Mesenchymal stem cell (in vitro differentiated cells and primary cell): ENCODE data around the gene COL25A1.

Experiments
- DNase-seq: peaks from one replicate; pipeline ENCODE4 v3.0.0-alpha.2; 2013
- H2AFZ ChIP-seq: one replicate; pipeline ENCODE4 v1.6.1; 2013; ENCODE audit warnings: low read depth, mild to moderate bottlenecking, control low read depth, inconsistent platforms, low read length, moderate library complexity
- H2AK5ac ChIP-seq: 2 replicates; pipeline ENCODE4 v1.6.1; 2013; ENCODE audit warnings: low read length, moderate library complexity, mild to moderate bottlenecking, inconsistent platforms; ENCODE audit not compliant: severe bottlenecking
- H2BK120ac ChIP-seq: one replicate; pipeline ENCODE4 v1.6.1; 2013; ENCODE audit warnings: low read depth, mild to moderate bottlenecking, inconsistent platforms, low read length, moderate library complexity
- H2BK12ac ChIP-seq, 2 experiments: one replicate each; pipeline ENCODE4 v1.6.1; 2013; ENCODE audit warnings: inconsistent platforms in 2 of 2, low read length in 2 of 2, mild to moderate bottlenecking in 2 of 2, moderate library complexity in 2 of 2, control low read depth in 1 of 2
- H2BK15ac ChIP-seq: one replicate; pipeline ENCODE4 v1.6.1; 2013; ENCODE audit warnings: mild to moderate bottlenecking, low read depth, inconsistent platforms; ENCODE audit not compliant: poor library complexity, severe bottlenecking
- H2BK5ac ChIP-seq: 2 replicates; pipeline ENCODE4 v1.6.1; 2013; ENCODE audit warnings: low read depth, mild to moderate bottlenecking, low read length, control low read depth, inconsistent platforms; ENCODE audit not compliant: poor library complexity, severe bottlenecking
- H3K14ac ChIP-seq, 2 experiments: one replicate each; pipeline ENCODE4 v1.6.1; 2013; ENCODE audit warnings: inconsistent platforms in 2 of 2, low read length in 2 of 2, control low read depth in 1 of 2, mild to moderate bottlenecking in 1 of 2, moderate library complexity in 1 of 2
- H3K18ac ChIP-seq, 2 experiments: one replicate each; pipeline ENCODE4 v1.6.1; 2013; ENCODE audit warnings: inconsistent platforms in 2 of 2, low read length in 2 of 2, control low read depth in 1 of 2, low read depth in 1 of 2, mild to moderate bottlenecking in 1 of 2
- H3K23ac ChIP-seq, 2 experiments: one replicate each; pipeline ENCODE4 v1.6.1; 2013; ENCODE audit warnings: inconsistent platforms in 2 of 2, low read length in 2 of 2, mild to moderate bottlenecking in 2 of 2, moderate library complexity in 2 of 2, control low read depth in 1 of 2
- H3K27ac ChIP-seq: 2 replicates; pipeline ENCODE4 v1.5.1; 2013; ENCODE audit warnings: mild to moderate bottlenecking, moderate library complexity, low read length, control low read depth, inconsistent platforms; ENCODE audit not compliant: poor library complexity, severe bottlenecking
- H3K27me3 ChIP-seq, 2 experiments: 2 replicates each; pipeline versions ENCODE4 v1.6.1 to v1.7.0; 2013; ENCODE audit warnings: low read length in 2 of 2, mild to moderate bottlenecking in 2 of 2, moderate library complexity in 2 of 2, control low read depth in 1 of 2, inconsistent platforms in 1 of 2; ENCODE audit not compliant: control insufficient read depth in 1 of 2, insufficient read depth in 1 of 2
- H3K36me3 ChIP-seq, 2 experiments: 2 replicates each; pipeline versions ENCODE4 v1.6.1 to v1.7.0; 2013; ENCODE audit warnings: low read length in 2 of 2, control low read depth in 1 of 2, inconsistent platforms in 1 of 2, low read depth in 1 of 2, mild to moderate bottlenecking in 1 of 2; ENCODE audit not compliant: insufficient read depth in 2 of 2, control insufficient read depth in 1 of 2
- H3K4ac ChIP-seq, 2 experiments: one replicate each; pipeline ENCODE4 v1.6.1; 2013; ENCODE audit warnings: inconsistent platforms in 2 of 2, low read length in 2 of 2, mild to moderate bottlenecking in 2 of 2, moderate library complexity in 2 of 2, control low read depth in 1 of 2, low read depth in 1 of 2
- H3K4me1 ChIP-seq: 2 replicates; pipeline ENCODE4 v1.6.1; 2013; ENCODE audit warnings: low read depth, low read length, control low read depth; ENCODE audit not compliant: control insufficient read depth, insufficient read depth
- H3K4me2 ChIP-seq: 2 replicates; pipeline ENCODE4 v1.6.1; 2013; ENCODE audit warnings: low read length, mild to moderate bottlenecking, inconsistent platforms; ENCODE audit not compliant: poor library complexity, severe bottlenecking
- H3K4me3 ChIP-seq, 2 experiments: 2 replicates each; pipeline versions ENCODE4 v1.5.1 to v1.7.0; 2013; ENCODE audit warnings: low read length in 2 of 2, mild to moderate bottlenecking in 2 of 2, control low read depth in 1 of 2, low read depth in 1 of 2; ENCODE audit not compliant: insufficient read depth in 1 of 2
- H3K79me1 ChIP-seq: replicated peaks from 2 replicates; pipeline ENCODE4 v1.6.1; 2013; ENCODE audit warnings: mild to moderate bottlenecking, control low read depth, low read length, inconsistent platforms; ENCODE audit not compliant: poor library complexity, severe bottlenecking
- H3K9ac ChIP-seq: 2 replicates; pipeline ENCODE4 v1.7.0; 2013; ENCODE audit warnings: mild to moderate bottlenecking, low read length, moderate library complexity
- H3K9me3 ChIP-seq: 2 replicates; pipeline ENCODE4 v1.7.0; 2013; ENCODE audit warnings: mild to moderate bottlenecking, low read length; ENCODE audit not compliant: control insufficient read depth
- H4K8ac ChIP-seq: one replicate; pipeline ENCODE4 v1.6.1; 2013; ENCODE audit warnings: inconsistent platforms, mild to moderate bottlenecking, low read length, moderate library complexity
- H4K91ac ChIP-seq: one replicate; pipeline ENCODE4 v1.6.1; 2013; ENCODE audit warnings: mild to moderate bottlenecking, low read length, inconsistent platforms
- WGBS: methylation state at CpG from one replicate; pipeline ENCODE4 v1.1.7; 2013; ENCODE audit warnings: mixed read lengths; 5-methylcytosine and 5-hydroxymethylcytosine counted together

The COL25A1 gene

GRCh38 chr4:109029987-109030386, 272.5 kb downstream of the COL25A1 start:
- no peak overlapping the region for H3K18ac ChIP-seq
- H2BK12ac ChIP-seq = peak overlapping the region; percentile 8 to 14
- no peaks in the 10 kb centered on the region for H3K79me1 ChIP-seq
- no peak overlapping the region for H2BK15ac ChIP-seq
- no peak overlapping the region for H3K4me3 ChIP-seq
- H3K23ac ChIP-seq = no peak overlapping the region
- H3K9me3 ChIP-seq = no peaks in the 10 kb centered on the region
- no peak for DNase-seq
- no peaks in the 10 kb centered on the region for H3K27me3 ChIP-seq
- H2BK120ac ChIP-seq = peak overlapping the region; percentile 2
- H2AFZ ChIP-seq = no peak overlapping the region
- H3K27ac ChIP-seq = no peak overlapping the region
- no peaks in the 10 kb centered on the region for H3K4me1 ChIP-seq
- H4K91ac ChIP-seq = peak overlapping the region; percentile 55
- no peak overlapping the region for H3K4me2 ChIP-seq
- H2BK5ac ChIP-seq = no peak overlapping the region
- 97% methylated on average over 4 of the region's 4 CpGs for WGBS
- H4K8ac ChIP-seq = peak overlapping the region; percentile 35
- no peaks in the 10 kb centered on the region for H3K36me3 ChIP-seq
- no peak overlapping the region for H3K14ac ChIP-seq
- no peak overlapping the region for H3K9ac ChIP-seq
- no peak overlapping the region for H3K4ac ChIP-seq
- no peak overlapping the region for H2AK5ac ChIP-seq

GRCh38 chr4:109027016-109027500, 275.4 kb downstream of the COL25A1 start:
- H2AFZ ChIP-seq = no peak overlapping the region
- no peak overlapping the region for H3K4me2 ChIP-seq
- no peak for DNase-seq
- peak overlapping the region; percentile 41 to 94 for H3K18ac ChIP-seq
- peak overlapping the region; percentile 71 to 95 for H3K4ac ChIP-seq
- H4K8ac ChIP-seq = peak overlapping the region; percentile 98
- H3K36me3 ChIP-seq = no peaks in the 10 kb centered on the region
- no peaks in the 10 kb centered on the region for H3K27me3 ChIP-seq
- H4K91ac ChIP-seq = peak overlapping the region; percentile 91
- no peak overlapping the region for H3K23ac ChIP-seq
- peak overlapping the region; percentile 49 to 96 for H2BK12ac ChIP-seq
- no peaks in the 10 kb centered on the region for H3K79me1 ChIP-seq
- H3K27ac ChIP-seq = no peak overlapping the region
- no peaks in the 10 kb centered on the region for H3K4me1 ChIP-seq
- no peak overlapping the region for H3K4me3 ChIP-seq
- no peak overlapping the region for H3K9ac ChIP-seq
- H3K14ac ChIP-seq = no peak overlapping the region
- peak overlapping the region; percentile 88 for H2BK120ac ChIP-seq
- no peak overlapping the region for H2BK15ac ChIP-seq
- WGBS = 17% methylated on average over 5 of the region's 5 CpGs
- H3K9me3 ChIP-seq = peaks cover 14% of the 10 kb centered on the region
- H2AK5ac ChIP-seq = no peak overlapping the region
- no peak overlapping the region for H2BK5ac ChIP-seq

DNA sequence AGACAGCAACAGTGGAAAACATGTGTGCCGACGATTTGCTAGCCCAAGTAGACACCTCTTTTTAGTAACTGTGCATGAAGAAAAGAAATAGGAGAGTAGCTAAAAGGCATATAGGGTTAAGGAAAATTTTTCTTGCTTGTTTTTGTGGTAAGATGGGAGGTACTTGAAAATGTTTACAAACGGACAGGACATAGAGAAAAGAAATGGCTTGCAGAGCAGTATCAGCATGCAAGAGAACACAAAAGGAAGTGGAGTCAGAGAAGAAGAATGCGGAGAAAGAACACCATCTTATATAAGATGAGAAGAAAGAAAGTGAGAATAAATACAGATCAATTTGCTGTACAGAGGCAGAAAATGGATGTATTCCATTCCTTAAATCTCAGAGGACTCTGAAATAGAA, 275.9 kb downstream of the COL25A1 start:
- Histone ChIP-seq H4K8ac (no peak overlapping the region), H3K79me1 (no peaks in the 10 kb centered on the region), H3K4me3 (no peak overlapping the region), H2AK5ac (no peak overlapping the region), H3K4me2 (no peak overlapping the region), H3K9me3 (peaks cover 18% of the 10 kb centered on the region), H3K27ac (no peak overlapping the region), H2BK120ac (peak overlapping the region; percentile 29), H3K9ac (no peak overlapping the region), H2BK5ac (no peak overlapping the region), H3K14ac (no peak overlapping the region), H3K27me3 (no peaks in the 10 kb centered on the region), H2BK15ac (no peak overlapping the region), H3K23ac (no peak overlapping the region), H2AFZ (no peak overlapping the region), H3K18ac (peak overlapping the region in 1 of 2 experiments; percentile 26), H2BK12ac (peak overlapping the region in 1 of 2 experiments; percentile 29), H3K4me1 (no peaks in the 10 kb centered on the region), H3K4ac (no peak overlapping the region), H3K36me3 (no peaks in the 10 kb centered on the region), H4K91ac (no peak overlapping the region)
- peak; percentile 89 for DNase-seq
- WGBS = under 1% methylated on average over 3 of the region's 4 CpGs

- no peaks in the 10 kb centered on the region for H3K79me1 ChIP-seq
- whole genome bisulfite sequencing = 28% methylated on average over 3 of the region's 3 CpGs
- H2AK5ac ChIP-seq = no peak overlapping the region
- no peak overlapping the region for H2AFZ ChIP-seq
- H3K14ac ChIP-seq = no peak overlapping the region
- no peak overlapping the region for H2BK5ac ChIP-seq
- H2BK12ac ChIP-seq = peak overlapping the region; percentile 77 to 83
- no peak overlapping the region for H4K8ac ChIP-seq
- H3K27me3 ChIP-seq = no peaks in the 10 kb centered on the region
- H2BK120ac ChIP-seq = peak overlapping the region; percentile 65
- no peak overlapping the region for H4K91ac ChIP-seq
- no peak overlapping the region for H2BK15ac ChIP-seq
- H3K23ac ChIP-seq = no peak overlapping the region
- peaks cover 25% of the 10 kb centered on the region for H3K9me3 ChIP-seq
- H3K4me2 ChIP-seq = no peak overlapping the region
- H3K4me3 ChIP-seq = no peak overlapping the region
- no peaks in the 10 kb centered on the region for H3K36me3 ChIP-seq
- peak; percentile 51 for DNase-seq
- peak overlapping the region; percentile 37 to 57 for H3K18ac ChIP-seq
- H3K27ac ChIP-seq = no peak overlapping the region
- peak overlapping the region in 1 of 2 experiments; percentile 79 for H3K4ac ChIP-seq
- H3K4me1 ChIP-seq = no peaks in the 10 kb centered on the region
- H3K9ac ChIP-seq = no peak overlapping the region
These were observed 276.9 kb downstream of the COL25A1 start for GRCh38 chr4:109025471-109026076.
